Neural cell (in vitro differentiated cells): Measurements from ENCODE around the gene KCNIP4.

Experiments
- EP300 ChIP-seq: fragments of 450-650 bp; conservative IDR thresholded peaks from 2 replicates; pipeline ENCODE4 v1.6.1; 2014; ENCODE audit warnings: antibody characterized with exemption, mild to moderate bottlenecking, moderate library complexity; ENCODE audit not compliant: poor library complexity, severe bottlenecking
- EZH2 ChIP-seq: fragments of 200-600, 300-800 bp; shearing (Covaris generic), sonication (generic); IDR thresholded peaks from 2 replicates; pipeline ENCODE4 v1.6.1; 2014; ENCODE audit warnings: antibody characterized with exemption, low read length, borderline replicate concordance, mild to moderate bottlenecking; ENCODE audit not compliant: insufficient read depth, poor library complexity, severe bottlenecking
- MXI1 ChIP-seq: fragments of 450-650 bp; conservative IDR thresholded peaks from 2 replicates; pipeline ENCODE4 v1.6.1; 2014; ENCODE audit warnings: antibody characterized with exemption, mild to moderate bottlenecking; ENCODE audit not compliant: poor library complexity, severe bottlenecking
- POLR2AphosphoS5 ChIP-seq: IDR thresholded peaks from 2 replicates; pipeline ENCODE4 v1.6.1; 2012
- SMC3 ChIP-seq: fragments of 450-650 bp; conservative IDR thresholded peaks from 2 replicates; pipeline ENCODE4 v1.6.1; 2014; ENCODE audit warnings: antibody characterized with exemption, mild to moderate bottlenecking, moderate library complexity; ENCODE audit not compliant: poor library complexity
- TAF1 ChIP-seq: IDR thresholded peaks from 2 replicates; pipeline ENCODE4 v1.6.1; 2012; ENCODE audit warnings: low read depth
- TF ChIP-seq, protein P1 (sequence below): fragments of 450-650 bp; IDR thresholded peaks from 2 replicates; pipeline ENCODE4 v1.5.1; 2014; ENCODE audit warnings: antibody characterized with exemption, mild to moderate bottlenecking, moderate library complexity; ENCODE audit not compliant: poor library complexity, severe bottlenecking
- TF ChIP-seq, protein P2 (sequence below): IDR thresholded peaks from 2 replicates; pipeline ENCODE4 v1.6.1; 2012; ENCODE audit warnings: borderline replicate concordance

DNA sequence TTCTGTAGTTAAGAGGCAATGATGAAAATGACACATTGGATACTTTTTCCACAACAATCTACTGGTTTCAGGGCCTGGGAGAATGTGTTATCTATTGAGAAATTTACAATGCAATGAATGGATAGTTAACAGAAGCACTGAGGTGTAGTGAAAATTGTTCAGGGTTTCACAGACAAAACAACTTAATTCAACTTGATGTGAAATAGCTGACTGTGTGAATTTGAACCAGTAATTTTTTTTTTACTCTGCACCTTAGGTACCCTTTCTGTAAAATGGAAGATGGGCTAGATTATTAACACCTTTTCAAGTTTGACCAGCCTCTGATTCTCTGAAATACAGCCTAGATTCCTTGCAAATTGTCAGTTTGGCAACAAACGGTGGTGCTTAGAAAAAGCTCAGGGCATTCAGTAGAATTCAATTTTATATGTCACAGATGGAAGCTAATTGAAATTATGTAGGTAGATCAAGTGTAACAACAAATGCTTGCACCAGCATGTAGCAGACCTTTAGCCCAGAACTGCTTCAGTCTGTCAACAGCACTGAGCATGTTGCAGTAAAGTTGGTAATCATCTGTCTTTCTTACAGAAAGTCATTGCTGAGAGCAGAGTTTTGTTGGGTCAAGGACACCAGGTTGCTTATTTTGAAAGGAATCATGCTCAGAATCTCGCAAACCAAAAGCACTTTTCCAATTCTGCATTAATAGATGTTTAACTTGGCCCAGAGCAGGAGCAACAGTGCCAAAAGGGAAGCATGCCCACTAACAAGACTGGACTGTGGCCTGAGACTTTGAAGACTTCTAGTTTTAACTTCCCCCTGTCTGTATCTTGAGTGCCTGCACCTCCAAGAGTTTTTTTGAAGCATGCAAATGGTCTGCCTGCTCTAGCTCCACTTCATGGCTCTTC lies 721.7 kb downstream of the KCNIP4 start:
- TF ChIP-seq, protein P1, sequence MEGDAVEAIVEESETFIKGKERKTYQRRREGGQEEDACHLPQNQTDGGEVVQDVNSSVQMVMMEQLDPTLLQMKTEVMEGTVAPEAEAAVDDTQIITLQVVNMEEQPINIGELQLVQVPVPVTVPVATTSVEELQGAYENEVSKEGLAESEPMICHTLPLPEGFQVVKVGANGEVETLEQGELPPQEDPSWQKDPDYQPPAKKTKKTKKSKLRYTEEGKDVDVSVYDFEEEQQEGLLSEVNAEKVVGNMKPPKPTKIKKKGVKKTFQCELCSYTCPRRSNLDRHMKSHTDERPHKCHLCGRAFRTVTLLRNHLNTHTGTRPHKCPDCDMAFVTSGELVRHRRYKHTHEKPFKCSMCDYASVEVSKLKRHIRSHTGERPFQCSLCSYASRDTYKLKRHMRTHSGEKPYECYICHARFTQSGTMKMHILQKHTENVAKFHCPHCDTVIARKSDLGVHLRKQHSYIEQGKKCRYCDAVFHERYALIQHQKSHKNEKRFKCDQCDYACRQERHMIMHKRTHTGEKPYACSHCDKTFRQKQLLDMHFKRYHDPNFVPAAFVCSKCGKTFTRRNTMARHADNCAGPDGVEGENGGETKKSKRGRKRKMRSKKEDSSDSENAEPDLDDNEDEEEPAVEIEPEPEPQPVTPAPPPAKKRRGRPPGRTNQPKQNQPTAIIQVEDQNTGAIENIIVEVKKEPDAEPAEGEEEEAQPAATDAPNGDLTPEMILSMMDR, result no peak
- TF ChIP-seq POLR2AphosphoS5 (no peak), EP300 (no peak), SMC3 (no peak), EZH2 (no peak), TAF1 (no peak), MXI1 (no peak)
- TF ChIP-seq, protein P2, sequence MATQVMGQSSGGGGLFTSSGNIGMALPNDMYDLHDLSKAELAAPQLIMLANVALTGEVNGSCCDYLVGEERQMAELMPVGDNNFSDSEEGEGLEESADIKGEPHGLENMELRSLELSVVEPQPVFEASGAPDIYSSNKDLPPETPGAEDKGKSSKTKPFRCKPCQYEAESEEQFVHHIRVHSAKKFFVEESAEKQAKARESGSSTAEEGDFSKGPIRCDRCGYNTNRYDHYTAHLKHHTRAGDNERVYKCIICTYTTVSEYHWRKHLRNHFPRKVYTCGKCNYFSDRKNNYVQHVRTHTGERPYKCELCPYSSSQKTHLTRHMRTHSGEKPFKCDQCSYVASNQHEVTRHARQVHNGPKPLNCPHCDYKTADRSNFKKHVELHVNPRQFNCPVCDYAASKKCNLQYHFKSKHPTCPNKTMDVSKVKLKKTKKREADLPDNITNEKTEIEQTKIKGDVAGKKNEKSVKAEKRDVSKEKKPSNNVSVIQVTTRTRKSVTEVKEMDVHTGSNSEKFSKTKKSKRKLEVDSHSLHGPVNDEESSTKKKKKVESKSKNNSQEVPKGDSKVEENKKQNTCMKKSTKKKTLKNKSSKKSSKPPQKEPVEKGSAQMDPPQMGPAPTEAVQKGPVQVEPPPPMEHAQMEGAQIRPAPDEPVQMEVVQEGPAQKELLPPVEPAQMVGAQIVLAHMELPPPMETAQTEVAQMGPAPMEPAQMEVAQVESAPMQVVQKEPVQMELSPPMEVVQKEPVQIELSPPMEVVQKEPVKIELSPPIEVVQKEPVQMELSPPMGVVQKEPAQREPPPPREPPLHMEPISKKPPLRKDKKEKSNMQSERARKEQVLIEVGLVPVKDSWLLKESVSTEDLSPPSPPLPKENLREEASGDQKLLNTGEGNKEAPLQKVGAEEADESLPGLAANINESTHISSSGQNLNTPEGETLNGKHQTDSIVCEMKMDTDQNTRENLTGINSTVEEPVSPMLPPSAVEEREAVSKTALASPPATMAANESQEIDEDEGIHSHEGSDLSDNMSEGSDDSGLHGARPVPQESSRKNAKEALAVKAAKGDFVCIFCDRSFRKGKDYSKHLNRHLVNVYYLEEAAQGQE, result no peak
